ENCODE results near the gene RNF187. TPM values are rescaled to one million over a fixed set of nuclear protein-coding genes. Genes with fewer than 3 reads are reported as not detected.

The RNF187 gene
- total and polyA plus RNA-seq, 10 of the 15 experiments (the other 5 are each of a cell fraction or from before 2014, with no cell fraction given): 2.6 to 116 (median 29.5) TPM

DNA sequence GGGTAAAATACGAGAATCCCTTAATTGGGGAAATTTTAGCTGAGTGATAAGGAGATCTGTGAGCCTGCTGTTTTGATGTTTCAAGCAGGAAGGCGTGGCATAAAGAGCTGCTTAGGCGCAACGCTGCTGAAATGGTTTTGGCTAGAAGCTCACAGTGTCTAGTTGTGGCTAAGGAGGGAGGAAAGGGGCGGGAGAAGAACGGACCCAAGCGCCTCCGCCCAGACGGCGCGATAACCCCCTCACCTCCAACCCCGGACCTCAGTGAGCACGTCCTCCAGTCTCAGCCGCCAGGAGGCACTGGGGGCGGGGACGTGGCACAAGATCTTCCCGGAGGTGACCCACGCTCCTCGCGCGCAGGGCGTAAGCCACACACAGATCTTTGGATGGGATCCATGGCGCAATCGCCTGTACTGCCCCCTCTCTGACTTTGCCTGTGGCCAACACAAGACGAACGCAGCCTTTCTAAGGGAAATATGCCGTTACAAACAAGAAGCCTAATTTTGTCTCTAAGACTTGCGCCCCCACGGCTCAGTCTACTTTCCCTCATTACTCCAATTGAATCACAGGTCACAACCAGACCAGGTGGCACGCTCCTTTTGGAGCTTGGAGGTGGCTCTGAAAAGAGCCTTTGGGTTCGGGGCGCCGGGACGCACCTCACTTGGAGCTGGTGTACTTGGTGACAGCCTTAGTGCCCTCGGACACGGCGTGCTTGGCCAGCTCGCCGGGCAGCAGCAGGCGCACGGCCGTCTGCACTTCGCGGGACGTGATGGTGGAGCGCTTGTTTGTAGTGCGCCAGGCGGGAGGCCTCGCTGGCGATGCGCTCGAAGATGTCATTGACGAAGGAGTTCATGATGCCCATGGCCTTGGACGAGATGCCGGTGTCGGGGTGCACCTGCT, 23.4 kb upstream of the RNF187 start (continued):
- no peak for TF ChIP-seq MYC (IDR thresholded peaks at IDR 0.05; ENCODE audit: insufficient read depth, insufficient read length, insufficient replicate concordance, low read length, severe bottlenecking)
- TF ChIP-seq ZNF207 (IDR thresholded peaks at IDR 0.05; ENCODE audit: borderline replicate concordance): no peak
- TF ChIP-seq JUNB (IDR thresholded peaks at IDR 0.05): peak; percentile 68
- no peak for TF ChIP-seq ZNF274 (IDR thresholded peaks at IDR 0.05; ENCODE audit: insufficient read depth, insufficient read length)
- peak; percentile 45; the same call in 1 of the 2 replicates for TF ChIP-seq CREM (IDR thresholded peaks at IDR 0.05; ENCODE audit: low read depth)
- no peak for TF ChIP-seq YBX1 (IDR thresholded peaks at IDR 0.05)
- TF ChIP-seq YY1 (IDR thresholded peaks at IDR 0.05; ENCODE audit: low read depth, low read length): 0 out of 2 replicates have a peak, but pooled peaks have one; percentile 4
- TF ChIP-seq CEBPB (IDR thresholded peaks at IDR 0.05; ENCODE audit: borderline replicate concordance in 1 of 2, low read depth in 2 of 2, low read length in 2 of 2): no peak
- 0 out of 2 replicates have a peak, but pooled peaks have one; percentile 21 for TF ChIP-seq EED (IDR thresholded peaks at IDR 0.05; ENCODE audit: low read depth)
- TF ChIP-seq SMAD5 (IDR thresholded peaks at IDR 0.05; ENCODE audit: low read depth): 0 out of 2 replicates have a peak, but pooled peaks have one; percentile 20
- TF ChIP-seq RUNX3 (IDR thresholded peaks at IDR 0.05; ENCODE audit: low read length): peak; percentile 52
- TF ChIP-seq, protein P1, sequence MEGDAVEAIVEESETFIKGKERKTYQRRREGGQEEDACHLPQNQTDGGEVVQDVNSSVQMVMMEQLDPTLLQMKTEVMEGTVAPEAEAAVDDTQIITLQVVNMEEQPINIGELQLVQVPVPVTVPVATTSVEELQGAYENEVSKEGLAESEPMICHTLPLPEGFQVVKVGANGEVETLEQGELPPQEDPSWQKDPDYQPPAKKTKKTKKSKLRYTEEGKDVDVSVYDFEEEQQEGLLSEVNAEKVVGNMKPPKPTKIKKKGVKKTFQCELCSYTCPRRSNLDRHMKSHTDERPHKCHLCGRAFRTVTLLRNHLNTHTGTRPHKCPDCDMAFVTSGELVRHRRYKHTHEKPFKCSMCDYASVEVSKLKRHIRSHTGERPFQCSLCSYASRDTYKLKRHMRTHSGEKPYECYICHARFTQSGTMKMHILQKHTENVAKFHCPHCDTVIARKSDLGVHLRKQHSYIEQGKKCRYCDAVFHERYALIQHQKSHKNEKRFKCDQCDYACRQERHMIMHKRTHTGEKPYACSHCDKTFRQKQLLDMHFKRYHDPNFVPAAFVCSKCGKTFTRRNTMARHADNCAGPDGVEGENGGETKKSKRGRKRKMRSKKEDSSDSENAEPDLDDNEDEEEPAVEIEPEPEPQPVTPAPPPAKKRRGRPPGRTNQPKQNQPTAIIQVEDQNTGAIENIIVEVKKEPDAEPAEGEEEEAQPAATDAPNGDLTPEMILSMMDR (IDR thresholded peaks at IDR 0.05 in 2 of 3, conservative IDR thresholded peaks at IDR 0.05 in 1 of 3; ENCODE audit: control insufficient read depth in 2 of 3, extremely low read depth in 1 of 3, insufficient read depth in 1 of 3, low read depth in 3 of 3, low read length in 3 of 3): peak in 2 of 3 experiments; percentile 18 to 24; a peak in 2 of 6 replicates
- TF ChIP-seq HDAC6 (IDR thresholded peaks at IDR 0.05; ENCODE audit: unreplicated experiment): peak; percentile 30
- 0 out of 4 replicates have a peak, but pooled peaks of 1 of the 2 experiments have one; percentile 5 for TF ChIP-seq BHLHE40 (IDR thresholded peaks at IDR 0.05; ENCODE audit: borderline replicate concordance in 1 of 2, low read depth in 2 of 2, low read length in 1 of 2)
